ENCODE measurements around the gene POU2F1.
"Not testable (repeated sequence)": the region's sequence is repeated elsewhere in the genome, so short reads cannot be mapped to it uniquely, and the experiment has no call there.

Gene POU2F1

GRCh38 chr1:167312871-167313270, 92.2 kb downstream of the POU2F1 start:
- no peak for DNase-seq (ENCODE audit: low read depth in 2 of 2)

- DNase-seq (ENCODE audit: low read depth in 2 of 2), result no peak
Measured at GRCh38 chr1:167314671-167315070, 94.0 kb downstream of the POU2F1 start.

- no peak for DNase-seq (ENCODE audit: low read depth in 2 of 2)
Measured at GRCh38 chr1:167317463-167317862, 96.8 kb downstream of the POU2F1 start.

- not testable (repeated sequence) for DNase-seq (ENCODE audit: low read depth in 2 of 2)
Measured at GRCh38 chr1:167319206-167319605, 98.5 kb downstream of the POU2F1 start.

- DNase-seq (ENCODE audit: low read depth in 2 of 2), result no peak
Measured at GRCh38 chr1:167322483-167322882, 101.8 kb downstream of the POU2F1 start.

GRCh38 chr1:167325151-167325550, 104.5 kb downstream of the POU2F1 start:
- DNase-seq (ENCODE audit: low read depth in 2 of 2), result no peak

- DNase-seq (ENCODE audit: low read depth in 2 of 2), result no peak
Measured at GRCh38 chr1:167328306-167328815, 107.7 kb downstream of the POU2F1 start.

- no peak for DNase-seq (ENCODE audit: low read depth in 2 of 2)
Measured at GRCh38 chr1:167328816-167329483, 108.3 kb downstream of the POU2F1 start.

- DNase-seq (ENCODE audit: low read depth in 2 of 2), result no peak
Measured at GRCh38 chr1:167330601-167331293, 110.1 kb downstream of the POU2F1 start.

GRCh38 chr1:167331650-167332049, 111.0 kb downstream of the POU2F1 start:
- DNase-seq (ENCODE audit: low read depth in 2 of 2), result no peak

GRCh38 chr1:167332503-167332902, 111.8 kb downstream of the POU2F1 start:
- DNase-seq (ENCODE audit: low read depth in 2 of 2), result no peak

- no peak for DNase-seq (ENCODE audit: low read depth in 2 of 2)
Measured at GRCh38 chr1:167333124-167333523, 112.4 kb downstream of the POU2F1 start.

GRCh38 chr1:167333703-167334102, 113.0 kb downstream of the POU2F1 start:
- DNase-seq (ENCODE audit: low read depth in 2 of 2), result no peak

- no peak for DNase-seq (ENCODE audit: low read depth in 2 of 2)
Measured at GRCh38 chr1:167339405-167339804, 118.7 kb downstream of the POU2F1 start.

- DNase-seq (ENCODE audit: low read depth in 2 of 2), result no peak
Measured at GRCh38 chr1:167342846-167343245, 122.2 kb downstream of the POU2F1 start.

- peak in 1 of 2 experiments; percentile 1 for DNase-seq (ENCODE audit: low read depth in 2 of 2)
Measured at GRCh38 chr1:167344112-167344511, 123.4 kb downstream of the POU2F1 start.

GRCh38 chr1:167344615-167345385, 124.1 kb downstream of the POU2F1 start:
- DNase-seq (ENCODE audit: low read depth in 2 of 2), result no peak

GRCh38 chr1:167345386-167345733, 124.7 kb downstream of the POU2F1 start:
- no peak for DNase-seq (ENCODE audit: low read depth in 2 of 2)

- DNase-seq (ENCODE audit: low read depth in 2 of 2), result no peak
Measured at GRCh38 chr1:167357305-167357704, 136.6 kb downstream of the POU2F1 start.

GRCh38 chr1:167359295-167359694, 138.6 kb downstream of the POU2F1 start:
- no peak for DNase-seq (ENCODE audit: low read depth in 2 of 2)

- no peak for DNase-seq (ENCODE audit: low read depth in 2 of 2)
Measured at GRCh38 chr1:167360120-167360519, 139.4 kb downstream of the POU2F1 start.

- no peak for DNase-seq (ENCODE audit: low read depth in 2 of 2)
Measured at GRCh38 chr1:167362638-167363037, 142.0 kb downstream of the POU2F1 start.

GRCh38 chr1:167364826-167365225, 144.1 kb downstream of the POU2F1 start:
- DNase-seq (ENCODE audit: low read depth in 2 of 2), result no peak

Measured in fibroblast of skin of left biceps (primary cell).